Measurements from ENCODE around the gene SFTPB. TPM values are rescaled to one million over a fixed set of nuclear protein-coding genes. Genes with fewer than 3 reads are reported as not detected.

The SFTPB gene
- total and polyA plus RNA-seq, 5 donors from 2014 or later = not detected

DNA sequence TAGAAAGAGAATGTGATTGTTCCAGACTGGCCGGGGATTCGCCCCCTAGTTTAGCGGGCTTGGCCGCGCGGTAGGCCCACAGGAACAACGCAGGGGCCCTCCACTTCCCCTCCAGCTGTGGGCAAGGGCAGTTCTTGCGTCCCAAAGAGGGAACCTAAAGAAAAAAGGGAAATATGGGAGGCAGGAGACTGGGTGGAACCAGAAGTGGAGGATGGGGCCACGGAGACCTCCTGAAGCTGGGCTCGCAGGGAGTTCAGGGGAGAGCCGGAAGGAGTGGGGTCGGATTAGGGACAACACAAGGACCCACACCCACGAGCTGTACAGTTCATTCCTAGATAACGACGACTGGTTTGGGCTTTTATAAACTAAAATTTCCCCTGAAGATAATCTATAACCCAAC is 44.3 kb upstream of the SFTPB start:
- H3K27me3 ChIP-seq (ENCODE audit: control insufficient read depth, insufficient read depth, low read length) = no peaks in the 10 kb centered on the region
- DNase-seq = no peak
- H3K9me3 Mint-ChIP-seq = no peaks in the 10 kb centered on the region
- H3K4me3 Mint-ChIP-seq = no peak overlapping the region
- H3K36me3 ChIP-seq (ENCODE audit: control insufficient read depth, insufficient read depth, low read length) = no peaks in the 10 kb centered on the region
- peaks cover under 1 to 16% (median 5%) of the 10 kb centered on the region in 4 donors for H3K4me1 Mint-ChIP-seq
- no peaks in the 10 kb centered on the region for H3K4me1 ChIP-seq (ENCODE audit: control insufficient read depth, insufficient read depth, low read length, poor library complexity, severe bottlenecking)
- peaks cover 24% of the 10 kb centered on the region for H3K27me3 Mint-ChIP-seq
- ATAC-seq (ENCODE audit: low read depth in 2 of 2) = no peak
- no peak overlapping the region for H3K27ac Mint-ChIP-seq
- H3K27ac ChIP-seq (ENCODE audit: insufficient read depth, low read length, poor library complexity, severe bottlenecking) = no peak overlapping the region
- H3K4me3 ChIP-seq (ENCODE audit: low read depth, low read length) = no peak overlapping the region
- no peaks in the 10 kb centered on the region for H3K9me3 ChIP-seq (ENCODE audit: control insufficient read depth in 2 of 2, low read length in 2 of 2)
- H3K36me3 Mint-ChIP-seq = no peaks in the 10 kb centered on the region

DNA sequence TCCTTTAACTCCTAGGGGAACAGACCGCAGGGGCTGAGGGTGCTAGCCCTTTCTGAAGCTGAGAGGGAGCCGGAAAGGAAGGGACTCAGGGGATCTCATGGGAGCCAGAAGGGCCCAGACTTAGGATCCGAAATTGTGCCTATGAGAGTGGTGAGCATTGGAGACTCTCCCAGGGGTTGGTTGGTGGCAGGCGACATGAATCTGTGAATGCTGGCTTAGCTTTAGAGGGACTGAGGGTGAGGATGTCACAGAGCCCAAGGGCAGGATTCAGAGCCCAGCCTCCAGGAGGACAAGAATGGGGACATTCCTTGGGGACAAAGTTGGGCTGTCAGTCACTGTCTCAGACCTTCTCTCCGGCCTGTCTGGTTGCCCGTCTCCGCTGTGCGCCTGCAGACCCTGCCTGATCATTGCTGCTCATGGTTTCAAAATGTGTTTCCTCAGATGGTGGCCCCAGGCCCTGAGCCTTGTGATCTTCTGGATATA is 43.6 kb upstream of the SFTPB start:
- ATAC-seq (ENCODE audit: low read depth in 2 of 2) = no peak
- Mint-ChIP-seq H3K36me3 (no peaks in the 10 kb centered on the region), H3K27ac (no peak overlapping the region), H3K9me3 (no peaks in the 10 kb centered on the region), H3K4me1 (peaks cover 4 to 23% (median 8%) of the 10 kb centered on the region in 4 donors), H3K4me3 (no peak overlapping the region), H3K27me3 (peaks cover 28% of the 10 kb centered on the region)
- Histone ChIP-seq H3K9me3 (ENCODE audit: control insufficient read depth in 2 of 2, low read length in 2 of 2) (no peaks in the 10 kb centered on the region), H3K36me3 (ENCODE audit: control insufficient read depth, insufficient read depth, low read length) (no peaks in the 10 kb centered on the region), H3K4me1 (ENCODE audit: control insufficient read depth, insufficient read depth, low read length, poor library complexity, severe bottlenecking) (no peaks in the 10 kb centered on the region), H3K27ac (ENCODE audit: insufficient read depth, low read length, poor library complexity, severe bottlenecking) (no peak overlapping the region), H3K4me3 (ENCODE audit: low read depth, low read length) (no peak overlapping the region), H3K27me3 (ENCODE audit: control insufficient read depth, insufficient read depth, low read length) (no peaks in the 10 kb centered on the region)
- DNase-seq = no peak

DNA sequence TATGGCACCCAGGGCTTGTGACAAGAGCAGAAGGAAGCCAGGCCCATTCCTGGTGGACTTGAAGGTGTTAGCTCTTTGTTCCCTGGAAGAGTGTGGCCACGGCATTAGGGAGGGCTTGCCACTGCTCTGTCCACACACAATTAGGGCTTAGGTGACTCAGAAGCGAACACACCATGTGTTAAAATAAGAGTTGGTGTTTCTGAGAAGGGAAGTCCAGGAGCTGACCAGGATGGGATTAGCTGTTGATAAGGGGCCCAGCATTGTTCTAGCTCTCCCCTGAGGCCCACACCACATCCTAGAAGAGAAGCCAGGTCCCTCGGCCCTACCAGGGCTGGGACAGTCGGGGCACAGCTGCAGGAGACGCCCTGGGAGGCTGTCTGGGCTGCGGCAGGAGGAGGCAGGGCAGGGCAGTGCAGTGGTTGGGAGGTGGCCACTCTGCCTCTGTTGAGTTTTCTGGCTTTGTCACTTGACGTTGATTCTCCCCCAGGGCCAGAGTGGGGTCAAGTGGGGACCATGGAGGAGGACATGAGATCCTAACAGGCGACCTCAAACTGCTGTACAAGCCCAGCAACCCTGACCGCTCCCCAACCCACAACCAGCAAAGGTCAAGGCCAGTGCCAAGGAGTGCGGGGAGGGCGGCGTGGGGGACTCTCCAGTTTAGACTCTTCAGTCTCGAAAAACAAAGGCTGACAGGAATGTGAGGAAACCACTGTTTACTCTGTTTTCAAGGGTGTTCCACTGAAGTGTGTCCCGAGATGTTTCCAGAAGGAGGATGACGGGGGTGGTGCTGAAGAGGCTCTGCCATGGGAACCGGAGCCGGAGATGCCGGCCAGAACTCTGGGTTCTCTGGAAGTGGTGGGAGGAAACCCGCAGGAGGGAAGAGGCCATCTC is 42.9 kb upstream of the SFTPB start:
- ATAC-seq (ENCODE audit: low read depth in 2 of 2) = no peak
- no peak overlapping the region for H3K27ac ChIP-seq (ENCODE audit: insufficient read depth, low read length, poor library complexity, severe bottlenecking)
- no peaks in the 10 kb centered on the region for H3K27me3 ChIP-seq (ENCODE audit: control insufficient read depth, insufficient read depth, low read length)
- Mint-ChIP-seq H3K4me3 (no peak overlapping the region), H3K27me3 (peaks cover 26% of the 10 kb centered on the region), H3K4me1 (peaks cover 4 to 25% (median 8%) of the 10 kb centered on the region in 4 donors), H3K27ac (peak overlapping the region in 1 of 3 donors; percentile 25), H3K9me3 (no peaks in the 10 kb centered on the region), H3K36me3 (no peaks in the 10 kb centered on the region)
- no peak for DNase-seq
- no peaks in the 10 kb centered on the region for H3K9me3 ChIP-seq (ENCODE audit: control insufficient read depth in 2 of 2, low read length in 2 of 2)
- no peaks in the 10 kb centered on the region for H3K4me1 ChIP-seq (ENCODE audit: control insufficient read depth, insufficient read depth, low read length, poor library complexity, severe bottlenecking)
- no peaks in the 10 kb centered on the region for H3K36me3 ChIP-seq (ENCODE audit: control insufficient read depth, insufficient read depth, low read length)
- H3K4me3 ChIP-seq (ENCODE audit: low read depth, low read length) = no peak overlapping the region

DNA sequence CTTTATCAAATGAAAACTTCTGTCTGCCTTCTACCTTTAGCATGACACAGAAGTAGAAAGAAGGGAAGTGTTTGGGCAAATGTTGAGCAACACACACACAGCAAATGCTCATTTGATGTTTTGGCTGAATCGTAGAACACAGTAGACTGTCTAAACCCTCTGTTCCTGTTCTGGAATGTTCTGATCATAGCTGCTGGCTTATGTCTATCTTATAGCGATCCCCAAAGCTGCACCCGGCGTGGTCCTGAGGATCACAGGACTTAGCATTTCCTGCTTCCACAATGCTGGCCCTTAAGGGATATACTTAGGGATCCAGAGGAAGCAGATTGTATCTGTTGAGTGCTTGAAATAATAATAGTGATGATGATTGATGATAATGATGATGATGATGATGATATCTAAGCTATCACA is 41.4 kb upstream of the SFTPB start:
- no peak overlapping the region for H3K4me3 Mint-ChIP-seq
- H3K4me1 Mint-ChIP-seq = peaks cover 6 to 28% (median 8%) of the 10 kb centered on the region in 4 donors
- no peaks in the 10 kb centered on the region for H3K36me3 Mint-ChIP-seq
- no peak for ATAC-seq (ENCODE audit: low read depth in 2 of 2)
- Histone ChIP-seq H3K4me3 (ENCODE audit: low read depth, low read length) (no peak overlapping the region), H3K27ac (ENCODE audit: insufficient read depth, low read length, poor library complexity, severe bottlenecking) (no peak overlapping the region), H3K4me1 (ENCODE audit: control insufficient read depth, insufficient read depth, low read length, poor library complexity, severe bottlenecking) (no peaks in the 10 kb centered on the region), H3K9me3 (ENCODE audit: control insufficient read depth in 2 of 2, low read length in 2 of 2) (no peaks in the 10 kb centered on the region), H3K36me3 (ENCODE audit: control insufficient read depth, insufficient read depth, low read length) (no peaks in the 10 kb centered on the region), H3K27me3 (ENCODE audit: control insufficient read depth, insufficient read depth, low read length) (no peaks in the 10 kb centered on the region)
- no peaks in the 10 kb centered on the region for H3K9me3 Mint-ChIP-seq
- DNase-seq = no peak
- peaks cover 21% of the 10 kb centered on the region for H3K27me3 Mint-ChIP-seq
- H3K27ac Mint-ChIP-seq = no peak overlapping the region

DNA sequence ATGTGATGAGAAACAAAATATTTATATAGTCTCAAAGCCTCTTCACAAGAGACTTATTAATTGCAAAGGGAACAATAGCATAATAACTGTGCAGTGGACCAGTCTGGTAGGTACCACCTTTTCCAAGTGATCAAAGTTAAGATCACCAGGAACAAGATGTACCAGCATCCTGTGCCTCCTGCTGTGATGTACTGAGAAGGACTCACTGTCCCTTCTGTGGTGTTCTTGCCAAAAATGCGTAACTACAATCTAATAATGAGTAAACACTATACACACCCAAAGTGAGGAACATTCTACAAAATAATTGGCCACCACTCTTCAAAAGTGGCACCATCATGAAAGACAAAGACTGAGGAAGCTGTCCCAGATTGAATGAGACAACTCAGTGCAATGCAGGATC is 40.6 kb upstream of the SFTPB start:
- Mint-ChIP-seq H3K4me3 (no peak overlapping the region), H3K9me3 (no peaks in the 10 kb centered on the region), H3K27ac (no peak overlapping the region), H3K36me3 (no peaks in the 10 kb centered on the region), H3K4me1 (peaks cover 7 to 30% (median 9%) of the 10 kb centered on the region in 4 donors), H3K27me3 (peaks cover 19% of the 10 kb centered on the region)
- H3K9me3 ChIP-seq (ENCODE audit: control insufficient read depth in 2 of 2, low read length in 2 of 2) = no peaks in the 10 kb centered on the region
- ATAC-seq (ENCODE audit: low read depth in 2 of 2) (no peak), DNase-seq (no peak)
- H3K27ac ChIP-seq (ENCODE audit: insufficient read depth, low read length, poor library complexity, severe bottlenecking) = no peak overlapping the region
- no peaks in the 10 kb centered on the region for H3K4me1 ChIP-seq (ENCODE audit: control insufficient read depth, insufficient read depth, low read length, poor library complexity, severe bottlenecking)
- no peaks in the 10 kb centered on the region for H3K27me3 ChIP-seq (ENCODE audit: control insufficient read depth, insufficient read depth, low read length)
- no peaks in the 10 kb centered on the region for H3K36me3 ChIP-seq (ENCODE audit: control insufficient read depth, insufficient read depth, low read length)
- H3K4me3 ChIP-seq (ENCODE audit: low read depth, low read length) = no peak overlapping the region

DNA sequence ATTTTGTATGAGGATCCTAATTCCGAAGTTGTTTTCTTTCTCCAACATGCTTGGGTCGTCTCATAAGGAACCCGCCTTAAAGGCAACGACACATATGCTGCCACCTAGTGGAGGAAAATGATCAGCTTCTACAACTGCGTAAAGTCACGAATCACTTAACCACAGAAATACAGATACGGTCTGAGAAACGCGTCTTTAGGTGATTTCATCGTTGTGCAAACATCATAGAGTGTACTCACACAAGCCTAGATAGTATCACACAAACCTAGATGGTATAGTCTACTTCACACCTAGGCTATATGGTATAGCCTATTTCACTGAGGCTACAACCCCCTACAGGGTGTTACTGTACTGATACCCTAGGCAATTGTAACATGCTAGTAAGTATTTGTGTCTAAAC is 39.3 kb upstream of the SFTPB start:
- Histone ChIP-seq H3K36me3 (ENCODE audit: control insufficient read depth, insufficient read depth, low read length) (no peaks in the 10 kb centered on the region), H3K27ac (ENCODE audit: insufficient read depth, low read length, poor library complexity, severe bottlenecking) (no peak overlapping the region), H3K27me3 (ENCODE audit: control insufficient read depth, insufficient read depth, low read length) (no peaks in the 10 kb centered on the region), H3K4me3 (ENCODE audit: low read depth, low read length) (peak overlapping the region; percentile 2), H3K4me1 (ENCODE audit: control insufficient read depth, insufficient read depth, low read length, poor library complexity, severe bottlenecking) (no peaks in the 10 kb centered on the region), H3K9me3 (ENCODE audit: control insufficient read depth in 2 of 2, low read length in 2 of 2) (no peaks in the 10 kb centered on the region)
- Mint-ChIP-seq H3K9me3 (no peaks in the 10 kb centered on the region), H3K27ac (peak overlapping the region in 1 of 3 donors; percentile 35), H3K4me1 (peaks cover 12 to 40% (median 16%) of the 10 kb centered on the region in 4 donors), H3K36me3 (no peaks in the 10 kb centered on the region), H3K27me3 (peaks cover 15% of the 10 kb centered on the region), H3K4me3 (no peak overlapping the region)
- ATAC-seq (ENCODE audit: low read depth in 2 of 2) (peak; percentile 78 to 81), DNase-seq (peak; percentile 45 to 91 (median 73))

DNA sequence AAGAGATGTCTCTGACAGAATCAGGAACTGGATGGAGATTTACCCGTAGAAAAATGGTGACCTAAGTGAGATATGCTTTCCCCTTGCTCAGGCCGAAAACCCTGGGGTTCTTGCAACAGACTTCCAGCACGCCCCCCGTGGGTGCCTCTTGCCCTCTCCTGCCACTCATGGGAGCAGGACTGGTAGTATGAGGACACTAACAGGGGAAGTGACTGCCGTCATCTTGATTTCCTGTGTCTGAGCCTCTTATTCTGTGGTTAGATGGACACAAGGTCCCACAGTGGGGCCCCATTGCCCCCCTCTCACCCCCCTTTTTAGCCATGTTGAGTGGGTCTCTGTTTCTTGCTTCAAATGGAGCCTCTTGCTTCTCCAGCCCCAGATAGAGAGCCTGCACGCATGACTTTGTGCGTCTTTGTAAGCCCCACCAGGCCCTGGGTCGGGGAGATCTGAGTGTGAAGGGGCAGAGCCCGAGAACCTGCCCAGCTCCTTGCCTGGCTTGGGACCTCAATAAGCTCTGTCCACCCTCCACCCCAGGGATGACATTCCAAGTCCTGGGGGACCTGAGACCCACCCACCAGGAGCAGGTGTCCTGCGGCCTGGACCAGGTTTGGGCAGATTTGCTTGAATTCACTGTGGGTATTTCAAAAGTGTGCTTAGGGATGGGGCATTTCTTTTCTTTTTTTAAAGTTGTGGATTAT is 38.7 kb upstream of the SFTPB start:
- no peak overlapping the region for H3K4me3 Mint-ChIP-seq
- no peaks in the 10 kb centered on the region for H3K9me3 Mint-ChIP-seq
- no peaks in the 10 kb centered on the region for H3K36me3 ChIP-seq (ENCODE audit: control insufficient read depth, insufficient read depth, low read length)
- H3K36me3 Mint-ChIP-seq = no peaks in the 10 kb centered on the region
- DNase-seq (no peak), ATAC-seq (ENCODE audit: low read depth in 2 of 2) (no peak)
- no peaks in the 10 kb centered on the region for H3K4me1 ChIP-seq (ENCODE audit: control insufficient read depth, insufficient read depth, low read length, poor library complexity, severe bottlenecking)
- peak overlapping the region in 1 of 3 donors; percentile 35 for H3K27ac Mint-ChIP-seq
- peaks cover 15% of the 10 kb centered on the region for H3K27me3 Mint-ChIP-seq
- no peak overlapping the region for H3K4me3 ChIP-seq (ENCODE audit: low read depth, low read length)
- H3K27ac ChIP-seq (ENCODE audit: insufficient read depth, low read length, poor library complexity, severe bottlenecking) = no peak overlapping the region
- H3K27me3 ChIP-seq (ENCODE audit: control insufficient read depth, insufficient read depth, low read length) = no peaks in the 10 kb centered on the region
- H3K9me3 ChIP-seq (ENCODE audit: control insufficient read depth in 2 of 2, low read length in 2 of 2) = no peaks in the 10 kb centered on the region
- peaks cover 12 to 45% (median 18%) of the 10 kb centered on the region in 4 donors for H3K4me1 Mint-ChIP-seq
